Activated CD4-positive, alpha-beta memory T cell treated with anti-CD3 and anti-CD28 coated beads, Interleukin-2, amount 10 ng/mL, durations not matched to agents 7 days and 5 days (primary cell): ENCODE results near the gene CRIP1. TPM values are rescaled to one million over a fixed set of nuclear protein-coding genes. Genes with fewer than 3 reads are reported as not detected.

Experiments
- CTCF ChIA-PET: fragments of 350-600 bp; sonication (Branson Sonifier 250); formaldehyde crosslinking; loops from one replicate; lab custom pipeline; 2021; ENCODE audit warnings: antibody characterized with exemption, inconsistent platforms; lab: Charles Lee
- POLR2A ChIA-PET: fragments of 350-600 bp; sonication (Branson Sonifier 250); formaldehyde crosslinking; loops from one replicate; lab custom pipeline; 2021; ENCODE audit warnings: antibody characterized with exemption; lab: Charles Lee
- DNase-seq: peaks from one replicate; pipeline ENCODE4 v3.0.0-alpha.2; 2020
- H3K27ac Mint-ChIP-seq: one replicate; pipeline ENCODE4 v1.8.0; 2021; ENCODE audit warnings: mild to moderate bottlenecking, mixed read lengths
- H3K27me3 Mint-ChIP-seq: one replicate; pipeline ENCODE4 v1.8.0; 2021; ENCODE audit warnings: mixed read lengths
- H3K36me3 Mint-ChIP-seq: one replicate; pipeline ENCODE4 v1.8.0; 2021; ENCODE audit warnings: low read depth, mixed read lengths
- H3K4me1 Mint-ChIP-seq: one replicate; pipeline ENCODE4 v1.8.0; 2021; ENCODE audit warnings: mixed read lengths
- H3K4me3 Mint-ChIP-seq: one replicate; pipeline ENCODE4 v1.8.0; 2021; ENCODE audit warnings: mild to moderate bottlenecking, mixed read lengths
- H3K9me3 Mint-ChIP-seq: one replicate; pipeline ENCODE4 v1.8.0; 2021; ENCODE audit warnings: mixed read lengths
- total RNA-seq, 2 experiments: library from RNA; stranded (reverse); gene quantifications; one replicate each; pipeline ENCODE4 v1.2.3, GENCODE V29; 2021

The CRIP1 gene
- total RNA-seq, 2 experiments from 2014 or later, result 875 to 883 TPM

DNA sequence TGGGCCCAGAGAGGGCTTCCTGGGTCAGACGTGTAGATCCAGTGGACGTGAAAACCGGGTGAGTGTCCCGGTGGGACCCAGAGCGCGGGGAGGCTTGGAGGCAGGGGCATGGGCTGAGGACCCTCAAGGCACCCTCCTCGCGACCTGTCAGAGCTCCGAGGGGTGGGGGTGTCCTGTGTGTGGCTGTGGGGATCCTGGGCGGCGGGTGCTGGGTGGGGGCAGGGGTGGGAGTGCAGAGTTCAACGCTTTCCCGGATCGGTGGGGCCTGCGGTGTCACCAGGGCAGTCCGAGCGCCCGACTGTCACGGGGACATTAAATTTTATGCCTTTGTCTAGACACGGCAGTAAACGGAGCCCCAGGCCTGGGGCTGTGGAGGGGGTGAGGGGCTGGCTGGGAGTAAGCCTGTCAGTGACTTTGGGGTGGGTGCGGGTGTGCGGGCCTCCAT, 40.7 kb downstream of the CRIP1 start:
- H3K9me3 Mint-ChIP-seq, result no peaks in the 10 kb centered on the region
- no peak overlapping the region for H3K27ac Mint-ChIP-seq
- peaks cover 36% of the 10 kb centered on the region for H3K4me1 Mint-ChIP-seq
- peaks cover 24% of the 10 kb centered on the region for H3K27me3 Mint-ChIP-seq
- ChIA-PET POLR2A (interaction anchor here (0.8 kb wide), 1 partner anchor 47 kb away, joined by 4 read pairs; no protein-coding TSS in a partner anchor), CTCF (no interaction called here)
- no peaks in the 10 kb centered on the region for H3K36me3 Mint-ChIP-seq
- DNase-seq, result no peak
- H3K4me3 Mint-ChIP-seq, result peak overlapping the region; percentile 68

DNA sequence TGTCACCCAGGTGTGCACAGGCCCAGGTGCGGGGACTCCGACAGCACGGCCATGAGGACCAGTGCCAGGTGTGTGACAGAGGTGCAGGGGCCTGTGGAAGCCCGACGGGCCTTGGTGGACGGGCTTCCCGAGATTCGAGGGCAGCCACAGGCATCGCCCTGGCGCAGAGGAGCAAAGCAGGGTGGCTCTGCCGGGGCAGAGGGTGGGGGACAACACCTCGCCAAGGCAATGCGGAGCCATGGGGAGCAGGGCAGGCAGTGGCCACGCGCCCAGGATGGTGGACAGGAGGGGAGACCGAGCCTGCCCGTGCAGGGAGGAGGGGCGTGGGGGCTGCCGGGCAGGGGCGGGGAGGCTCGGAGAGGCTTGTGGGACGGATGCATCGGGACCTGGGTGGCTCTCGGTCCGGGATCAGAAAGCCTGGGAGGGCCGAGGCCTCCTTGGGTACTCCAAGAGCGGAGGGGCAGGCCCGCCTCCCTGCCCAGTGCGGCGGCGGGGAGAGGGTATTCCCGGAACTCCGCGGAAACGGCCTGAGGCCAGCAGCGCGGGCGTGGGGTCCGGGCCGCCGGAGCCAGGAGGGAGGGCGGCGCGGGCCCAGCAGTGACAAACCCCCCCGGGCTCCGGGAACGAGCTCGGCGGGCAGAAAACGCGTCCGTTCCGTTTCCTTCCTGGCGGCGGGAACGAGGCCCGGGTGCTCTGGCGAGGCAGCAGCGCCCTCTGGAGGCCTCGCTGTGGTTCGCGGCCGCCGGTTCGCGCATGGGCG, 41.3 kb downstream of the CRIP1 start:
- Mint-ChIP-seq H3K27ac (no peak overlapping the region), H3K36me3 (no peaks in the 10 kb centered on the region), H3K4me3 (peak overlapping the region; percentile 68), H3K27me3 (peaks cover 24% of the 10 kb centered on the region), H3K4me1 (peaks cover 39% of the 10 kb centered on the region), H3K9me3 (no peaks in the 10 kb centered on the region)
- CTCF ChIA-PET, result interaction anchor here (0.6 to 3.3 kb wide), 12 partner anchors 10 to 1542 kb away, joined by 3 to 20 read pairs (median 4); partner anchors contain the start of genes TEDC1 and TEX22
- peak; percentile 84 for DNase-seq
- POLR2A ChIA-PET, result interaction anchor here (0.8 to 4.0 kb wide), 4 partner anchors 21 to 47 kb away, joined by 4 to 36 read pairs (median 8); partner anchors contain the start of gene TEDC1

DNA sequence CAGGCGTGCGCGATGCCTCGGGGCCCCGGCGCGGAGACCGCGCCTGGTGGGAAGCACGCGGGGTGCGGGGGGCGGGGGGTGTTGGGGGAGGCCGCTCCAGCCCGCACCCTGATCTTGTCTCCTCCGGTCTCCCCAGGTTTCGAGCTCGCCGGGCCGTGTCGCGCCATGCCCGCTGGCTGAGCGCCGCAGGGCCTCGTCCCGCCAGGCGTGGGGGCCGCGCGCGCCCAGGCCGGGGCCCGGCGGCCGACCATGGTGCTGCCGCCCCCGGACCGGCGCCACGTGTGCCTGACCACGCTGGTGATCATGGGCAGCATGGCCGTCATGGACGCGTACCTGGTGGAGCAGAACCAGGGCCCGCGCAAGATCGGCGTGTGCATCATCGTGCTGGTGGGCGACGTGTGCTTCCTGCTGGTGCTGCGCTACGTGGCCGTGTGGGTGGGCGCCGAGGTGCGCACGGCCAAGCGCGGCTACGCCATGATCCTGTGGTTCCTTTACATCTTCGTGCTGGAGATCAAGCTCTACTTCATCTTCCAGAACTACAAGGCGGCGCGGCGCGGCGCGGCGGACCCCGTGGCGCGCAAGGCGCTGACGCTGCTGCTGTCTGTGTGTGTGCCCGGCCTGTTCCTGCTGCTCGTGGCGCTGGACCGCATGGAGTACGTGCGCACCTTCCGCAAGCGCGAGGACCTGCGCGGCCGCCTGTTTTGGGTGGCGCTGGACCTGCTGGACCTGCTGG, 42.1 kb downstream of the CRIP1 start:
- ChIA-PET POLR2A (interaction anchor here (1.0 to 4.0 kb wide), 4 partner anchors 20 to 154 kb away, joined by 3 to 36 read pairs (median 8); partner anchors contain the start of gene TEDC1), CTCF (interaction anchor here (0.6 to 3.3 kb wide), 13 partner anchors 9 to 1543 kb away, joined by 3 to 20 read pairs (median 4); partner anchors contain the start of genes TEDC1 and TEX22)
- Mint-ChIP-seq H3K4me3 (peak overlapping the region; percentile 75), H3K27me3 (peaks cover 19% of the 10 kb centered on the region), H3K4me1 (peaks cover 39% of the 10 kb centered on the region), H3K36me3 (no peaks in the 10 kb centered on the region), H3K27ac (peak overlapping the region; percentile 69), H3K9me3 (no peaks in the 10 kb centered on the region)
- no peak for DNase-seq

DNA sequence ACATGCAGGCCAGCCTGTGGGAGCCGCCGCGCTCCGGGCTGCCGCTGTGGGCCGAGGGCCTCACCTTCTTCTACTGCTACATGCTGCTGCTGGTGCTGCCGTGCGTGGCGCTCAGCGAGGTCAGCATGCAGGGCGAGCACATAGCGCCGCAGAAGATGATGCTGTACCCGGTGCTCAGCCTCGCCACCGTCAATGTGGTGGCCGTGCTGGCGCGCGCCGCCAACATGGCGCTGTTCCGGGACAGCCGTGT, 42.6 kb downstream of the CRIP1 start:
- no peak for DNase-seq
- Mint-ChIP-seq H3K27me3 (peaks cover 17% of the 10 kb centered on the region), H3K4me3 (peak overlapping the region; percentile 75), H3K9me3 (no peaks in the 10 kb centered on the region), H3K36me3 (no peaks in the 10 kb centered on the region), H3K27ac (peak overlapping the region; percentile 69), H3K4me1 (peaks cover 39% of the 10 kb centered on the region)
- POLR2A ChIA-PET, result interaction anchor here (1.4 to 4.0 kb wide), 3 partner anchors 38 to 155 kb away, joined by 3 to 36 read pairs (median 13); partner anchors contain the start of gene TEDC1
- CTCF ChIA-PET, result interaction anchor here (0.7 to 3.3 kb wide), 4 partner anchors 10 to 157 kb away, joined by 4 to 20 read pairs (median 8); partner anchors contain the start of gene TEX22

DNA sequence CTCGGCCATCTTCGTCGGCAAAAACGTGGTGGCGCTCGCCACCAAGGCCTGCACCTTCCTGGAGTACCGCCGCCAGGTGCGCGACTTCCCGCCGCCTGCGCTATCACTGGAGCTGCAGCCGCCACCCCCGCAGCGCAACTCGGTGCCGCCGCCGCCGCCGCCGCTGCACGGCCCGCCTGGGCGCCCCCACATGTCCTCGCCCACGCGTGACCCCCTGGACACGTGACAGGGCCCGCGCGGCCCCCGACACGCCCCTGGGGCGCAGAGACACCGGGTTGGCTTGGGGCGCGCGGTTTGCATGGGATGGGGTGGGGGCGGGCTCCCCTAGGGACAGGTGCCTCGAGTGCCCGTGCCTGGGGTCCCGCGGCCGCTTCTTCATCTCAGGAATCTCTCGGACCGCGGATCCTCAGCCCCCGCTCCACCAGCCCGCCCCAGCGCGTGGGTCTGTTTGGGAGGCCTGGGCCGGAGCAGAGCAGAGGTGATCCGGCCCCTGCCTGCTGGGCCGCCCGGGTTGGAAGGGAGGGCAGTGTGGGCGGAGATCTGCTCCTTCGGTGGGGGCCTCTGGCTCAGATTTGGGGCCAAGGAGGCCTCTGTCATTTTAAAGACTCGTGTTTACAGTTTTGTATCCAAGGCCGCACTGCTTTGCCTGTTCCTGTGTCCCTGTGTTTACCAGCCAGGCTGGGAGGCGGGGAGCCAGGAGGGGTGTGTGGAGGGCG, 43.0 kb downstream of the CRIP1 start:
- H3K4me1 Mint-ChIP-seq, result peaks cover 39% of the 10 kb centered on the region
- ChIA-PET CTCF (interaction anchor here (1.4 to 3.3 kb wide), 2 partner anchors 132 to 158 kb away, joined by 5 to 20 read pairs; partner anchors contain the start of gene TEX22), POLR2A (interaction anchor here (1.2 to 4.0 kb wide), 4 partner anchors 39 to 155 kb away, joined by 3 to 36 read pairs (median 8); partner anchors contain the start of gene TEDC1)
- no peaks in the 10 kb centered on the region for H3K36me3 Mint-ChIP-seq
- peaks cover 12% of the 10 kb centered on the region for H3K27me3 Mint-ChIP-seq
- peak; percentile 62 for DNase-seq
- peak overlapping the region; percentile 75 for H3K4me3 Mint-ChIP-seq
- peak overlapping the region; percentile 80 for H3K27ac Mint-ChIP-seq
- no peaks in the 10 kb centered on the region for H3K9me3 Mint-ChIP-seq

DNA sequence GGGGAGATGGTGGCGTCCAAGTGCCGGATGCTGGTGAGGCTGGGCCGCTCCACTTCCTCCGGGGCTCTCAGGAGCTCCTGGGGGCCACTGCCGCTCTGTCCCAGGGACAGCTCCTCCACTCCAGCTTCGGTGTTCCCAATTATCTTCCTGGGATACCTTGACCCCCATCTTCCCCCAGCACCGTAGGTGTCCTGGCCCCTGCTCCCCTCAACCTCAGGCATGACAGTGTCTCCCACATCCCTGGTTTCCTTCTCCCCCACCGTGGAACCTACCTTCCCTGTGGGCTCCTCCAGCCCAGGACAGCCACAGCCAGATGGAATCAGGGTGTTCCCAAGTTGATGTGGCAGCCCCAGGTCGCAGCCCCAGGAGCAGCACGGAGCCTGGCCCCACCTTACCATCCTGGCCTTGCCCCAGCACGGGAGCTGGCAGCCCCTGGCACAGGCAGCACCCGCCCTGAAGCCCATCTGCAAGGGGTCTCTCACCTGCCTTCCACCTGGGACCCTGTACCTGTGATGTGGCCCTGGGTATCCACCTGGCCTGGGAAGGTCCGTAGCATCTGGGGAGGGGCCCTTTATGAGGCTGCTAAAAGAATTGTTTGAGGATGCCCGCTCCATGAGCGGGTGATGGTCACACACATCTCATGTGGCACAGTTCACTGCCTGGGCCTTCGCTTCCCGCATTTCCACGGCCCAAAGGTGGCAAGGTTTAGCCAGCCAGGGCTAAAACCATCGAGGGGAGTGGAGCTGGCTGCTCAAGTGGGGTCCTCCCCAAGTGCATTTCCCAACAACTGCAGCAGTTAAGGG, 43.8 kb downstream of the CRIP1 start:
- Mint-ChIP-seq H3K4me1 (peaks cover 39% of the 10 kb centered on the region), H3K27me3 (peaks cover 7% of the 10 kb centered on the region), H3K9me3 (no peaks in the 10 kb centered on the region), H3K36me3 (no peaks in the 10 kb centered on the region), H3K27ac (peak overlapping the region; percentile 80), H3K4me3 (peak overlapping the region; percentile 72)
- CTCF ChIA-PET, result interaction anchor here (3.3 kb wide), 1 partner anchor 159 kb away, joined by 20 read pairs; no protein-coding TSS in a partner anchor
- POLR2A ChIA-PET, result interaction anchor here (1.2 to 4.0 kb wide), 2 partner anchors 39 to 133 kb away, joined by 3 to 36 read pairs; partner anchors contain the start of gene TEDC1
- DNase-seq, result no peak

DNA sequence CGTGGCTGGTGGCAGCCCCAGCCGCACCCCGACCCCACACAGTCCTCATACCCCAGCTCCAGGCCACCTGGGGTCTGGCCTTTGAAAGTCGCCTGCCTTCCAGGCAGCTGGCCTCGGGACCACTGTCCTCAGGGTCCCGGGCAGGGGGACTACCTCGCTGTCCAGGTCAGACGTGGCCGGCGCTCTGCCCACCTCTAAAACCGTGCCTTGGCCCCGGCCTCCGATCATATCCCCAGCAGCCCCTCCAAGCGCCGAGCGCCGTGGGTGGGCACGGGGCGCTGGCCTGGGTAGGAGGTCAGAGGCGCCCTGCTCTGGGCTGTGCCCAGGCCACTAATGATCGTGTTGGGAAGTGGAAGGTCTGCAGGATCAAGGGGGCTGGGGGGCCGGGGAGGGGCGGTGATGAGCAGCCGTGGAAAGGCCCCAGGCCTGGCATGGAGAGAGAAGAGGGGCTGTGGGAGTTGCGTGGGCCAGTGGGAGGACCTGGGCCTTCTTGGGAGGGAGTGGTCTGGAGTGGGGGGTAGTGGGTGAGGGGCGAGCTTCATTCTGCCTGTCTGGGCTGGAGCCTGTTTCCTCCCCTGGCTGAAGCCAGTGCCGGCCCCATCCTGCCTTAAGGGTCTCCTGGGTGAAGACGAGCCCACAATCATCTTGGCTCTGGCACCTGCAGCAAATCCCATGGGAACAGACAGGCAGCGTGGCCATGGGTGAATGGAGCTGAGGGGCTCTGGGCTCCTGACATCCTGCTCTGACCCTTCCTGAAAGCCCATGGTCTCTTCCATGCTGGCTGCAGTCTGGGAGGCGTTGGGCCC, 44.6 kb downstream of the CRIP1 start:
- ChIA-PET CTCF (interaction anchor here (3.3 kb wide), 1 partner anchor 160 kb away, joined by 20 read pairs; no protein-coding TSS in a partner anchor), POLR2A (interaction anchor here (1.2 to 4.0 kb wide), 2 partner anchors 40 to 134 kb away, joined by 3 to 36 read pairs; partner anchors contain the start of gene TEDC1)
- Mint-ChIP-seq H3K27me3 (peaks cover 3% of the 10 kb centered on the region), H3K4me3 (peak overlapping the region; percentile 27), H3K27ac (no peak overlapping the region), H3K36me3 (no peaks in the 10 kb centered on the region), H3K9me3 (no peaks in the 10 kb centered on the region), H3K4me1 (peaks cover 35% of the 10 kb centered on the region)
- DNase-seq, result no peak

DNA sequence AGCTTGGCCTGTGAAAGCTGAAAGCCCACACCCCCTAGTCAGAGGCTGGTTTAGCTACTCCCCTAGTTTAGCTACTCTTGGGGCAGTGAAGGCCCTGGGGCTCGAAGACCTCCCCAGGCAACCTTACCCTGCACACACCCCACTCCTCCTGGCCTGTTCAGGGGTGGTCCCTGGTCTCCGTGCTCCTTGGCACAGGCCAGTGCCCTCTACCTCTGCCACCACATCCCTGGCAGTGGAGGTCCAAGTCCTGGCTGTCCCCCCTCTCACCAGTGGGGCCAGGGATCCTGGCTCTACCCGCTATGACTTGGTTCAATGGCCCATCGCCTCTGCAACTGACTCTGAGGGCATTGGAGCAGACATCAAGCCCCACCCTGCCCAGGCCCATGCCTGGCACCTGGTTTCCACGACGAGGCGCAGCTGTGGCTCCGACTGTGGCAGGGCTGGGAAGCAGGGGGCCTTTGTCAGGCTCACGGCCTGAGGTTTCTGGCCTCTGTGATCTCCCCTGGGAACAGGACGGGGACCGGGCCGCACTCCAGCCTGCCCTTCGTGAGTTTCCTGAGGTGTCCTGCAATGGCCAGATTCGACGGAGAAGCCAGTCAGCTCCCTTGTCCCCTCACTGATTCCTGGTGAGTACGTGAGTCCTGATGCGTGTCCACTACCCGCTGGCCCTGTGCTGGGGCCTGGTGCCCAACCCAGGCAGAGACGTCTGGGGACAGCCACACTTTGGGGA, 45.4 kb downstream of the CRIP1 start:
- ChIA-PET POLR2A (interaction anchor here (4.0 kb wide), 1 partner anchor 41 kb away, joined by 36 read pairs; the partner anchor contains the start of gene TEDC1), CTCF (interaction anchor here (0.8 kb wide), 2 partner anchors 51 to 162 kb away, joined by 3 read pairs; no protein-coding TSS in a partner anchor)
- Mint-ChIP-seq H3K36me3 (no peaks in the 10 kb centered on the region), H3K27ac (no peak overlapping the region), H3K4me1 (peaks cover 34% of the 10 kb centered on the region), H3K9me3 (no peaks in the 10 kb centered on the region), H3K4me3 (peak overlapping the region; percentile 13), H3K27me3 (peaks cover 2% of the 10 kb centered on the region)
- no peak for DNase-seq

DNA sequence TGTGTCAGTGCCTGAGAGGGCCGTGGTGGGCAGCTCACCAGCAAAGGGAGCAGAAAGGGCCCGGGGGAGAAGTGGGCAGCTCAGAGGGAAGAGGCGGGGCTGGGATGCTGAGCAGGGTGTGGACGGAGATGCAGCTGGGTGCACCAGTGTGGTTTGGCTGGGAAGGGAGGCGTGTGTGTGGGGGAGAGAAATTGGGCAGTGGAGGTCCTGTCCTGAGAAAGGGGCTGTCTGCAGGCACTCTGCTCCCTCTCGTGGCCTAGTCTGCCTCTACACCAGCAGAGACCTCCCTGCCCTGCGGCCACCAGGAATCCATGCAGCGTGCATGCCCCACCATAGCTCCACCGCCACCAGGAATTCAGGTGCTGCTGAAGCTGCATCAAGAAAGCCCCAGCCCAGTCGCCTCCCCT, 46.1 kb downstream of the CRIP1 start:
- ChIA-PET POLR2A (no interaction called here), CTCF (interaction anchor here (0.8 kb wide), 2 partner anchors 52 to 162 kb away, joined by 3 read pairs; no protein-coding TSS in a partner anchor)
- Mint-ChIP-seq H3K36me3 (no peaks in the 10 kb centered on the region), H3K27me3 (no peaks in the 10 kb centered on the region), H3K4me3 (no peak overlapping the region), H3K9me3 (no peaks in the 10 kb centered on the region), H3K4me1 (peaks cover 28% of the 10 kb centered on the region), H3K27ac (no peak overlapping the region)
- DNase-seq, result no peak

DNA sequence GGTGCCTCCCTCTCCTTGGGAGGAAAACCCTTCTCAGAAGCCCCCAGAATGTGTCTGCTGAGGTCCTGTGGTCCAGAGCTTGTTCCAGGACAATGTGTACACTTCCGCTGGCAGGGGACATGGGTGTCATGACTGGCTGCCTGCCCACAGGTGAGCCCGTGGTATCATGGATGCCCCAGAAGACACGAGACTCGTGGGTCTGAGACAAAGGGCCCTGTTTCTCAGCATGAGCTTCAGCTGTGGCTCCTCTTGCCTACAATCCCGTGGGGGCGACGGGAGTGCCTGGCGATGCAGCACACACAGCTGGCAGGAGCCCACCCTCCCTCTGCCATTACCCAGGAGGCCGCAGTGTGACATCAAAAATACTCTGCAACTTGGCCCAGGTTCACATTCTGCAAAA, 46.7 kb downstream of the CRIP1 start:
- no peaks in the 10 kb centered on the region for H3K36me3 Mint-ChIP-seq
- H3K9me3 Mint-ChIP-seq, result no peaks in the 10 kb centered on the region
- ChIA-PET POLR2A (no interaction called here), CTCF (no interaction called here)
- peaks cover 26% of the 10 kb centered on the region for H3K4me1 Mint-ChIP-seq
- H3K27me3 Mint-ChIP-seq, result no peaks in the 10 kb centered on the region
- H3K27ac Mint-ChIP-seq, result no peak overlapping the region
- DNase-seq, result no peak
- no peak overlapping the region for H3K4me3 Mint-ChIP-seq
